Measurements from ENCODE around the gene IKZF3.

DNA sequence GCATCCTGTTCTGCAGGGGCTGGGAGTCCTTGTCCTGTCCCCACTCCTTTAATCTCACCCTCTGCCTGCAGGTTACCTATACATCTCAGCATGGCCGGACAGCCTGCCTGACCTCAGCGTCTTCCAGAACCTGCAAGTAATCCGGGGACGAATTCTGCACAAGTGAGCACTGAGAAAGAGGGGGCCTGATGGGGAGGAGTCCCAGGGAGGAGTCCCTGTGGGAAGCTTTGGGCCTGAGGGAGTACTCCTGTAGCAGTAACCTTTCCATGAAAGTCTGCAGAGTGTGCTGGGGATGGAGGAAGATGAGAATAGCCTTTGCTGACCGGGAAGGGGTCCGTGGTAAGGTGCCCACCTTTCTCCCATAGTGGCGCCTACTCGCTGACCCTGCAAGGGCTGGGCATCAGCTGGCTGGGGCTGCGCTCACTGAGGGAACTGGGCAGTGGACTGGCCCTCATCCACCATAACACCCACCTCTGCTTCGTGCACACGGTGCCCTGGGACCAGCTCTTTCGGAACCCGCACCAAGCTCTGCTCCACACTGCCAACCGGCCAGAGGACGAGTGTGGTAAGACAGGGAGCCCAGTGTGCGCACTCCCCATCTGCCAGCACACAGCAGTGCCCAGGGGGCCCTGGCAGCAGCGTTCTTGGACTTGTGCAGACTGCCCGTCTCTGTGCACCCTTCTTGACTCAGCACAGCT, 148.6 kb downstream of the IKZF3 start:
- no peak for TF ChIP-seq POLR2A (IDR thresholded peaks at IDR 0.05; ENCODE audit: low read depth, low read length)
- TF ChIP-seq POLR2AphosphoS5 (IDR thresholded peaks at IDR 0.05; ENCODE audit: low read depth, low read length) = no peak
- TF ChIP-seq SPI1 (IDR thresholded peaks at IDR 0.05; ENCODE audit: low read depth, low read length) = no peak
- TF ChIP-seq TAF1 (IDR thresholded peaks at IDR 0.05; ENCODE audit: low read depth, low read length) = no peak

All from GM12891 (cell line).